NCI-H146 (cell line): Measurements from ENCODE around the gene GPR3.
"Not testable (repeated sequence)": the region's sequence is repeated elsewhere in the genome, so short reads cannot be mapped to it uniquely, and the experiment has no call there.

ENCODE experiments used
- DNase-seq: peaks from one replicate; lab custom pipeline; 2025; lab: John Stamatoyannopoulos, UW

The GPR3 gene

DNA sequence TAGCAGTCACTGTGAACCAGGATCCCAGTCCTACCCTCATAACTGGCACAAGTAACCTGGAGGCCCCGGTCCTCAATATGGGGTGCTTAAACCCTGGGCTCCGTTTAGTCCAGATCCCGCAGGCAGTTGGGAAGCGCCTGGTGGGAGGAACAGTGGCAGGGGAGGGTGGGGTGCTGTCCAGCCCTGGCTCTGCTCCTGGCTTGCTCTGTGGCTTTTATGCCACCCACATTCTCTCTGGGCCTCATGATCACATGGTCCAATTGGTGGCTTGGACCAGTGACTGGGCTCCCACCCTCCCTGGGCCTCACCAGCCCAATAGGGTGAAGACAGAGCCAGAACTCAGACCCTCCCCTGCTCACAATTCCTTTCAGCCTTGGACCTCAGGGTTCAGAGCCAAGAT, 12.2 kb upstream of the GPR3 start:
- DNase-seq = no peak

GRCh38 chr1:27380766-27381733, 11.4 kb upstream of the GPR3 start:
- no peak for DNase-seq

GRCh38 chr1:27381969-27382762, 10.3 kb upstream of the GPR3 start:
- no peak for DNase-seq

DNA sequence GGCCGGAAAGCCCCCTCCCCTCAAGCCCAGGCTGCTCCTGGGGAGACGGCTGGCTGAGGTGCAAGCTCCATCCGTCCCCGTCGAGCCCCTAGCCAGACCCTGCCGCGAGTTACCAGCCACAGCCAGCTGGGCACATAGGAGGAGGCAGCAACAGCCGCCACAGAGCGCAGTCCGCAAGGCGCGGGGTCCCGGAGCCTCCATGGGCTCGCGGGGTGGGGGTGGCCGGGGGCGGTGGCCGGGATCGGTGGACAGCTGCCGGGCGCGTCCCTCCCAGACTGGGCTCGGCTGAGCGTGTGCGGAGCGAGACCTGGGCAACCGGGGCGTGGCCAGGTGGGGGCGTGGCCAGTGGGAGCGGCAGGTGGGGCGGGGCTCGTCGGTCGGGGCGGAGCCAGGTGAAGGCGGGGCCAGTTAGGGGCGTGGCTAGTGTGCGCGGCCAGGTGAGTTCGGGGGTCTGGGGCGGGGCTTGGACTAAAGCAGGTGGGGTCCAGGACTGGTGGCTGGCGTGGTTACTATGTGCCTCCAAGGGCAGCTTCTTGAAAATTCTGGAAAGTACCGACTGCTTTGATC, 9.3 kb upstream of the GPR3 start, which contains the start of gene CD164L2:
CD164L2 (minus strand) TSS at position 295 of the 567 bp plus-strand sequence; CDS start at position 201, 94 bp downstream.
- peak; percentile 63 for DNase-seq

DNA sequence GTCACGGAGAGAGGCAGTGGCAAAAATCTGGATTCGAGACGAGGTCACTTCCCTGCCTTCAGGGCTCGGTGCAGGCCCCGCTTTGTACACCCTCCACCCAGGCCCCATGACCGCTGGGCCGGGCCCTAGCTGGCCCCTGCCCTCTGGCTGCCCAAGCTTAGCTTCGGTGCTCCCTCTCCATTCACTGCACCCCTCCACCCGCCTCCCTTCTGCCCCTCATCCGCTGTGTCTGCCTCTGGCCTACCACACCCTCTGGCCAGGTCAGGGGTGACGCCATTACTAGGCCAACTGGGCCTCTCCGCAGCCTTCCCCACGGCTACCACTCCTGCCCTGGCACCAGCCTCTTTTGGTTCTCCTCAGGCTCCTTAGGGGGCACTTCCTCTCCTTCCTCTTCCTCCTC, 8.8 kb upstream of the GPR3 start:
- DNase-seq = no peak

DNA sequence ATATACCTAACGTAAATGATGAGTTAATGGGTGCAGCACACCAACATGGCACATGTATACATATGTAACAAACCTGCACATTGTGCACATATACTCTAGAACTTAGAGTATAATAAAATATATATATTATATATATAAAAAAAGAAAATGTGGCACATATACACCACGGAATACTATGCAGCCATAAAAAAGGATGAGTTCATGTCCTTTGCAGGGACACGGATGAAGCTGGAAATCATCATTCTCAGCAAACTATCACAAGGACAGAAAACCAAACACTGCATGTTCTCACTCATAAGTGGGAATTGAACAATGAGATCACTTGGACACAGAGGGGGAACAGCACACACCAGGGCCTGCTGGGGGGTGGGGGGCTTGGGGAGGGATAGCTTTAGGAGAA, 7.6 kb upstream of the GPR3 start:
- not testable (repeated sequence) for DNase-seq

DNA sequence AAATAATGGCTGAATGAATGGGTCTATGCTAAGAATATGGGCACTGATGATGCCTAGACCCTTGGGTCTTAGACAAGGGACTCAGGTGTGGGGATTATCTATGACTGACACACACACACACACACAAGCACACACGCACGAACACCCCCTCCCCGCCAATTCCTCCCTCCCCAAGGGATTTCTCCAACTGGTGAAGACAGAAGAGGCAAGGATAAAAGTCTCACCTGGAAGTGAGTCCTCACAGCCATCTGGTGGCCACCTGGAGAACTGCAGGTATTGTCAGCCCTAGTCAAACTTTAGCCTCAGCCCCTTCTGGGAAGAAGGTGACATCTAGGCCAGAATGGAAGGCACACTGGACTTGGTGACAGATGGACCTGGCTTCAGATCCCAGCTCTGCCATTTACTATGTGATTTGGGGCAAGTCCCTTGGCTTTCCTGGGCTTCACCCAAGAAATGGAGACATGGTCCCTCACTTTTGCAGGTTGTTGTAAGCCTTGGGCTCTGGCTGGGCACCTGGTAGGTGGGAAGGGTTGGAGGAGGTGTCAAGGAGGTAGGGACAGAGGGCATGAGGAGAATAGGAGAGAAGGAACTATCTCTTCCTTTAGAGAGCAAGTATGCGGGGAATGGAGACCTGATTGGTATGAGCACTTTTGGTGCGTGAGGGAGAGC, 4.0 kb upstream of the GPR3 start:
- DNase-seq = peak; percentile 49

DNA sequence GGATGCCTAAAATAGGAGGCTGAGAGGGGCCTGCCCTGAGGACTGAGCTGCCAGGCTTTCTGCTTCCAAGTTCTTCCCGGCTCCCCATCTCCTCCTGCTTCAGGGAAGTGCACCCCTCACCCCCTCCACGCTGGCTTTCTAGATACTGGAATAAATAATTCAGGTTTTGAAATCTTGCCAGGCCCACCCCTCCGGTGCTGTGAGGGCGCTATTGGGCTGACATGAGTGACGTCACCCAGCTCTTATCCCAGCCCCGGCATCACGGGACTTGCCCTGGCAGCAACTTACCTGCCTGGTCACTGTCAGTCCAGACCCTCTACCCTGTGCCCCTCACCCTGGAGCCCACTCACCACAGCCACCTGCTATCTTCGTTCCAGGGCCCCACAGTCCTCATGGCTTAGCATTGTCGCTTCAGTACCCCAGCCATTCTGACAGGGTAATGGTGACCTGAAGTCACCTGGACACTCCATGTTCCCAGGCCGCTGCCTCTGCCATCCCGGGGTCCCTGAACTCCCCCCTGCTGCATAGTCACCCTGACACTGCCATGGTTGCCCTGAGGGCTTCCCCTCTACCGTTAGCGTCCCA, 819 bp upstream of the GPR3 start:
- DNase-seq = peak; percentile 44

GRCh38 chr1:27392778-27393635, 585 bp downstream of the GPR3 start:
- DNase-seq = peak; percentile 37

DNA sequence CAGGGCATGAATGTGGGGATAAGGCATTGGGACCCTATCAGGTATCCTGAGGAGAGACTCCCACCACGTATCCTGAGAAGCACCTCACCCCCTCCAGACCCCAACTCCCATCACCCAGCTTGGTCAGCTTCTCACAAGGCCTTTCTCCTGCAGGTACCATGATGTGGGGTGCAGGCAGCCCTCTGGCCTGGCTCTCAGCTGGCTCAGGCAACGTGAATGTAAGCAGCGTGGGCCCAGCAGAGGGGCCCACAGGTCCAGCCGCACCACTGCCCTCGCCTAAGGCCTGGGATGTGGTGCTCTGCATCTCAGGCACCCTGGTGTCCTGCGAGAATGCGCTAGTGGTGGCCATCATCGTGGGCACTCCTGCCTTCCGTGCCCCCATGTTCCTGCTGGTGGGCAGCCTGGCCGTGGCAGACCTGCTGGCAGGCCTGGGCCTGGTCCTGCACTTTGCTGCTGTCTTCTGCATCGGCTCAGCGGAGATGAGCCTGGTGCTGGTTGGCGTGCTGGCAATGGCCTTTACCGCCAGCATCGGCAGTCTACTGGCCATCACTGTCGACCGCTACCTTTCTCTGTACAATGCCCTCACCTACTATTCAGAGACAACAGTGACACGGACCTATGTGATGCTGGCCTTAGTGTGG, 1.3 kb downstream of the GPR3 start:
- DNase-seq = no peak

- DNase-seq = no peak
Observed at GRCh38 chr1:27394282-27394658, 1.8 kb downstream of the GPR3 start.

- no peak for DNase-seq
Observed at GRCh38 chr1:27394925-27395324, 2.5 kb downstream of the GPR3 start.

DNA sequence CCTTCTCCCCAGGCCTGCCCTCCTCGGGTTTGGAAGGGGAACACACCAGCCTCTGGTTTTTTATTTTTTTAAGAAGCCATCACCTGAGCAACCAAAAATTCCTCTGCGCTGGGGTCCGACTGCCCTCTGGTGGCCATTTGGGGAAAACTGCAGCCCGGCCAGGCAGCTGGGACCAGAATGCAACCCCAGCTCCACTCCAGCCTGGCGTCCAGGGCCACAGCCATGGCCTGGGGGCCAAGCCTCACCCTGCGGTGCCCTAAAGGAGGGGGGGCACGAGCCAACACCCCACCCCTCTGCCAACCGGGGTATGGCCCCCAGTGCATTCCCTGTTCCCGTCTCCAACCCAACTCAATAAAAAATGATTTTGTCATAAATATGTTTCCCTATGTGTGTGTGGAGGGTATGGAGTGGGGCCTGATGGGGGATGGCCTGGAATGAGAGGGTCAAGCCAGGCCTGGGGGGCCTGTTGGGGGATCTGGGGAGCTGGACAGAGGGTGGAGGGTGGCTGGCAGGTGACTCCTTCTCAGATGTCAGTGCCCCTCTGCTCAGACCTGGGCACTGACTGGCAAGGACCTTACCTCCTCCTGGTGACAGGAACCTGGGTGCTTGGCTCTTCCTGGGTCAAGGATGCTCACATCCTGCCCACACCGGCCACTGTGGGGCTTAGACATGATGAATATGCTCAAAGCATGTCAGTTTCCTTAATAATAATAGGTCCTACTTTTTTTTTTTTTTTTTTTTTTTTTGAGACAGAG, 3.2 kb downstream of the GPR3 start:
- peak; percentile 53 for DNase-seq

DNA sequence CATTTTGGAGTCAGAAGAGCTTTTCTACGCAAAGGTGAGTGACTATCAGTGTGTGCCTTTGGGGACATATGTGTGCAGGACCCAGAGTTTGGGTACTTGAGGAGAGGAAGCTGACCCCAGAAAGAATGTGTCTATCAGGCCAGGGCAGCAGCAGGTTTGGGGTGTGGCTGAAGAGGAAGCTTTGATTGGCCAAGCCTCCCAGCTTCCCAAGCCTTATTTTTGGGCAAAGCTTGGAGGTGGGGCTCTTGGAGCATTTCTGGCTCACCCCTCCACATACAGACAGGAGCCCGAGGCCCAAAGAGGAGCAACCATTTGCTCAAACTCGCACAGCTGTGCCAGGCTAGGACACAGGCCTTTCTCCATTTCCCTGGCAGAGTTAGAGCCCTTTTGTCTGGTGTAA, 4.7 kb downstream of the GPR3 start:
- DNase-seq = no peak

DNA sequence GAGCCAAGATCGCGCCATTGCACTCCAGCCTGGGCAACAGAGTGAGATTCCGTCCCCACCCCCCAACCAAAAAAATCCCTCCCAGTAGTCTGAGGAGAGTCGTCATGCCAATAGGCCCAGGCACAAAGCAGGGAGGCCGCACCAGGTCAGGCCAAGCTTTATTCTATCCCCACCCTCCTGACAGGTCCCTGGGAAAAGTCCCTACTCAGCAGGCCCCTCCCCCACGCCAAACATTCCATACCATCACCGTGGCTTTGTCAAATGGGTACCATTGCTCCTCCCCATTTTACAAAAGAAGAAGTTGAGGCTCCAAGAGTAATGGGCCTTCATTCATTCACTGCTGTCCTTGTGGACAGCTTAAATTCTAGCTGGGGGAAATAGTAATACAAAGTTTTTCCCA, 5.3 kb downstream of the GPR3 start:
- no peak for DNase-seq

- no peak for DNase-seq
Observed at GRCh38 chr1:27398405-27399149, 6.2 kb downstream of the GPR3 start.

DNA sequence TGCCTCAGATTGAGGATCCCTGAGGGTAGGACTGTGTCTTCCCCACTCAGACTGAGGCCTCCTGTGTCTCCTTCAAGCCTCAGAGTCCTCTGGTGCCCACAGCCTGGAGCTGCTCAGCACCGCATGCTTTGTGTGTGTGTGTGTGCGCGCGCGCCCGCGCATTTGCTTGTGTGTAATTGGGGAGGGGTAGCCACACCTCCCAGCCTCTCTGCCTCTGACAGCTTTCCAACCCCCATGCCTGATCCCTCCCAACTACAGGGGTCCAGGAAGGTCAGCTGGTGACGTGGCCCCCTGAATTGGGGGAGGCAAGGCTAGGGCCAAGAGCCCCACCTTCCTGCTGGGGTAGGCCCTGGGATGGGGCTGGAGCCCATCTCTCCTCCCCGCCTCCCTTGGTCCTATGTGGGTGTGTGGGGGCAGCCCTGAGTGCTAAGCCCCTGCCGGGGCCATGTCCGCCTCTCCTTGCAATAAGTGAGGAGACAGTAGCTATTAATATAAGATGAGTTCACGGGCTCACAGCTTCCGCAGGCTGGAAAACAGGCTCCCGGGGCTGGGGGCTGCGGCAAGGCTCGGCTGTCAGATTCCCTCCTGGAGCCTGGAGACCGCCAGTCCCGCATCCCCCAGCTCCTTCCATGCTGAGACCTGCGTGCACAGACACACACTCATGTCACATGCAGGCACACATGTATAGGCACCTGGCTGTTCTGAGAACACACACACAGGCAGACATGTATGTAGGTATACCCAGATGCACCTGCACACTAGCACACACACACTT, 7.0 kb downstream of the GPR3 start:
- peak; percentile 6 for DNase-seq
